ENCODE data around the gene GLI3.

Gene GLI3

DNA sequence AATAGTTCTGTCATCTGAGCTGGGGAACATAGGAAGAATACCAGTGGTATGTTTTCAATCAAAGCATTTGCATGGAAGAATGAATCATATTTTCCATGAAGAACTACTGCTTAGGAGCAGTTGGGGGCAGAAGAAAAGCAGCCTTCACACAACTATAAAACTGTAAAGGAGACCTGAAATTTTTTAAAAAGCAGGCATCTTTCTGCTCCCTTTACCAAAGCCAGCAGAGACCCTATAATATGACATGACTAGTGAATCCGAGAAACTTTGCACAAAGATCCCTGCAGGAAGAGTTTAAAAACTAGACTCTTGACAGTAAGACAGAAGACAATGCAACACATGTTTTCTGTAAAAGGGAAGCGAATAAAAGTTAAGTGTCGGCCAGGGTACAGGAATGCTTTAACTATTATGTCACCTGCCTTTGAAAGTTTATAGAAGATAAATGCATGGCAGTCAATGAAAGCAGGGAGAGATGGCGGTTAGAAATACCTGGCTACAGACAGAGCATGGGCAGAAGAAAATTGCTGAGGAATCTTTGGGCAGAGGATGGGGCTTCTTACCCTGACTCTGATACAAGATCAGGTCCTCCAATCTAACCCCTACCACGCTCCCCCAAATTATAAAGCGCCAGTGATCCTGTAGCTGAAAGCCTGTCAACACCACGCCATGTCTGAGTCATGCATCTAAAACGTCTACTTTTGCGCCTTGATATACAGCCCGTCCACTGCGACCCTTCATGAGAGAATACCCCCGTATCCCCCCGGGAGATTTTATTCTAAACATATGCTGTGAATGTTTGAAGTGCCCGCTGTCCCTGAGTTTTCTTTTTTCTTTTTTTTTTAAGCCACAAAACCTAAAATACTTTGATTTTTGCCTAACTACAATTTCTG, 93.1 kb downstream of the GLI3 start:
- no peak for DNase-seq (ENCODE audit: low read depth)

DNA sequence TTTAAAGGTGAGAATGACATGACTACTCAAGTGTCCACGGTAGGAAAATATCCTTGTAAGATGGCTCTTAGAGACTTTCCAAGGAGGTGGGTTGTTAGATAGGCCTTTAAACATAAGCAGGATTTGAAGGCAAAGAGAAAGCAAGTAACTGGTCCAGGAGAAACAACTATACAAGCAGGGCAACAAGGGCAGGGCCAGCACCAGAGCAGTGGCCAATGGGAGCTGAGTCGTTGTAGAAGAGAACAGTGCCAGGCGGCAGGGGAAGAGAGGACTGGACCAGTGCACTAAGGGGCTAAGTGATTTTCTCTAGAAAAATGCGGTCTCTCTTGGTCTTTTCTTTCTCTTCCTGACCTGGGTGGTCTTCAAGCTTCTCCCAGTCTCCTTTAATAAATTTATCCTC, 94.9 kb downstream of the GLI3 start:
- DNase-seq (ENCODE audit: low read depth): no peak

- no peak for DNase-seq (ENCODE audit: low read depth)
These were observed 97.3 kb downstream of the GLI3 start for GRCh38 chr7:42139751-42140150.

DNA sequence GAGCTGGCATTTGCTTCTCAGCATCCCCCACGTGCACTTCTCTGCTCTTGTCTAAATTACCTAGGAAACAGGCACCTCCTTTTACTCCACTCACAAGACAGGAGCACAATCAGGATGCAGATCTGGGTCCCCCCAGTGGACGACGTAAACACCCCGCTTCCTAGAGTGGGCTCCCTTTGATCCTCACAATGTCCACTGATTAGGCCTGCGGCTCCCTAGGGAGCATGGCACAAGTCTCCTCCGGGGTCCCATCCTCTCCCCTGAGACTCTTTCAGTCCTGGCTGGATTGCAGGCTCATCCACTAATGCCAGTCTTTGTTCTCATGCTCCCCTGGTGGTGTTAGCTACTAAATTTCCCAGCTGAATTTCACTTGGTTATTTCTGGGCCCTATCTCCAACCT, 98.3 kb downstream of the GLI3 start:
- DNase-seq (ENCODE audit: low read depth): no peak

DNA sequence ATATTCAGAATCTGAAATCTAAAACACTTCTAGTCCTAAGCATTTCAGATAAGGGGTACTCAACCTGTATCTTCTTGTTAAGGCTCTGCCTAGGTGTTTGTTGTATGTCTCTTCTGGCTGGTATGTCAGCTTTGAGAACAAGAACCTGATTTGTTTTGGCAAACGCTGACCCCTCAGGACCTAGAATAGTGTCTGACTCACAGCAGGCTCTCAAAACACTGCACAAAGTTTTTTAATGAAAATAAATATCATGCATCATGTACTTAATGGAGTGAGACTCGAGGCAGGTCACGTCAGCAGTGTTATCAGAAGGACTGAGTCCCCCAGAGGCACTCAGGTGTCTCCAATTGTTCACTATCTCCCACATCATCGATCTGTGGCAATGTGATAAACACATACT, 99.1 kb downstream of the GLI3 start:
- DNase-seq (ENCODE audit: low read depth): no peak

- DNase-seq (ENCODE audit: low read depth): no peak
These were observed 99.6 kb downstream of the GLI3 start for GRCh38 chr7:42137431-42137830.

DNA sequence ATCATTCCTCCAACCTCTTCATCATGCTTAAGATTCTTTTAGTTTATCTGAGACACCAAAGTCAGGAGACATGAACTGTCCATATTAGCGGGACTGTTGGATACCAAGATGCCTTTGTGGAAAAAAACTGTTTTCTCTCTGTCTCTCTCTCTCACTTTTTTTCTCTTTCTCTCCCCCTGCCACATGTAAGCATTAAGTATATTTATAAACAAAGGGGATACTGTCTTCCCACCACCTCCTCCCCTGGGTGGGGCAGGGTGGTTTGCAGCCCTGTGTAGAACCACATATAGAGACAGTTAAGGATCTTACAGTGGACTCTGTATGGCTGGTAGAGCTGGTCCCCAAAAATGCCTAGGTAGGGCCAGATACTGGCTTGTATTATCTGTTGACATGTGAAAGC, 101.3 kb downstream of the GLI3 start:
- DNase-seq (ENCODE audit: low read depth): no peak

DNA sequence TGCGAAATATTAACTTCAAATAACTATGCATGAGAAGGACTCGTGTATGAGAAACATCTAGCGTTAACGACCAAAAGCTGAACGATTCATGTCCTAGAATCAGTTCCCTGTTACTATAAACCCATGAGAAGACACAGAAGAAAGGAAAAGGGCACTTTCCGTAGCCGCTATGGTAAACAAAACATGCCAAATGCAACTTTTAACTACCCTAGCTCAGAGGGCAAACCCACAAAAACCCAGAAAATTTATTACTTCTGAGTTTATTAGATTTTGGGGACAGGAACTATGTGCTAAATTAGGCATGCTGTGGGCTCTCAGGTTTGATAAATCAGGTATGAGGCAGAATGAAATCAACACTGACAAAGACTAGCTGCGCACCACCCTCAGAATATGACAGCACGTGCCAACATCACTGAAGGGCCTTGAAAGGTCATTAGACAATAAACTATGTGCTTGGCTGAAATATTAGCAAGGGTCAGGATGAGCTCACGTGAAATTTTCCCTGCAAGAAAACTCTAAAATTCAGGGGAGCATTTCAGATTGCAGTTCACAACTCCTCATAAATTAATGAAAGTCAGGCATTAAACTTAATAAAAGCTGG, 102.6 kb downstream of the GLI3 start:
- DNase-seq (ENCODE audit: low read depth): no peak

GRCh38 chr7:42133321-42133720, 103.7 kb downstream of the GLI3 start:
- no peak for DNase-seq (ENCODE audit: low read depth)

DNA sequence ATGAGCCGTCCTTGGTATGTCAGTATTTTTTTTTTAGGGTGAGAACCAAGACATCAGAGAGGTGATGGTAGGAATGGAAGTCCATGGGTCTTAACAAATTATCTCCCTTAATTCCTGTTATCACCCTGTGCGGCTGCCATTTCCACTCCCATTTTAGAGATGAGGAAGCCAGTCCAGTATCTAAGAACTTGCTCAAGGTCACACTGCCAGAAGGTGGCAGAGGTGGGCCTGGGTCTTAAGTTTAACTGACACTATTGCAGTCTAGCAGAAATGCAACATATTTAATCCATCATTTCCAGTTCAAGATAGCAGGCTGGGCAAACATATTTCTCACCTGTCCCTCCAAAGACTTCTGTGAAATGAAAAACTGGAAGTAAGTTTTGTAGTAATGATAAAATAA, 108.3 kb downstream of the GLI3 start:
- DNase-seq (ENCODE audit: low read depth): no peak

- no peak for DNase-seq (ENCODE audit: low read depth)
These were observed 109.8 kb downstream of the GLI3 start for GRCh38 chr7:42127232-42127622.

- DNase-seq (ENCODE audit: low read depth): no peak
These were observed 110.4 kb downstream of the GLI3 start for GRCh38 chr7:42126475-42127231.

DNA sequence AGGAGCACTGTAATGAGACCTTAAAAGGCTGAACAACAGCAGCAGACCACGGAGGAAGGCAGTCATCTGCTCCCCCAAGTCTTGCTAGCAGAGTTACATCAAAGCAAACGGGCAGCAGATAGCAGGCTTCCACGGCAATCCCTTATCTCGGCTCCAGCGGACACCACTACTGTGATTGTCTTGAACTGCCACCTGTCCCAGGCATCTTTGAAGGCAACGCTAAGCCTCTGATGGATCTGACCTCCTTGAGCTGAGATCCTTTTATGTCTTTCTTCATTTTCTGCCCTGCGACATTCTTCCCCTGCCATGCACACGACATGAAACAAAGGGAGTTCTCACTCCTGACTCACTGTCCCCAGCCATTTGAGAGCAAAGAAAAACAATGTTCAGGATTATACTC, 111.7 kb downstream of the GLI3 start:
- DNase-seq (ENCODE audit: low read depth): no peak

DNA sequence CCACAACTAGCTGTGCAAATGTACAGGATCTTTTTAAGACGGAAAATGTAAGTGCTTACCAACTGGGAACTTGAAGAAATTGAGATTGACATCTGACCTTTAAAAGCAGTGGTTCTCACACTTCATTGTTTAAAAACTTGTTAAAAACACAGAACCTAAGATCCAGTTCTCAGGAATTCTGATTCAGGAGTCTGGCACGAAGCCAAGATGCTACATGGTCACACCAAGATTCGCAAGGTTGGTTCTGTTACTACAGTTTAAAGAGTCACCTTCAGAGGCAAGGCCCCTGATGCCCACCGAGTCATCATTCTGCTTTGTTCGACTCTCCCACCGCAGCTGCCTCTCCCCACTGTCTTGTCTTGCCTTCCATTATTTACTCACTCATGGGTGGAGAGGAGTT, 113.3 kb downstream of the GLI3 start:
- DNase-seq (ENCODE audit: low read depth): no peak

- DNase-seq (ENCODE audit: low read depth): no peak
These were observed 116.8 kb downstream of the GLI3 start for GRCh38 chr7:42120191-42120590.

GRCh38 chr7:42117201-42117600, 119.8 kb downstream of the GLI3 start:
- no peak for DNase-seq (ENCODE audit: low read depth)

DNA sequence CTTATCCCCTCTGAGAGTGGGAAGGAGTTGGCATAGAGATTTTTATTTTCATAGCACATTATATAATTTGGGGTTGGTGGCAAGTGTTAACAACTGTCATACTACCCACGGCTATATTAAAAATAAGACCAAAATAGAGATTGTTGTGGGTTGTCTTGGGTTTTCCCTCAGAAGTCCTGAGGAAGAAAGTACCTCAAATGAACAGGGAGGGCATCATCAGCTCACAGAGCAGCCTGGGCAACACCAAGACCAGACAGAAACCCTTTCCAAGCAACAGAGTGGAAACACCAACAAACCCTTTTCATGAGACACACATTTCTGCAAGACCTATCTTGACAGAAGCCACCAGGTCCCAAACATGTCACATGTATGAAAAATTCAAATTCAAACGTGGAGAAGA, 121.2 kb downstream of the GLI3 start:
- no peak for DNase-seq (ENCODE audit: low read depth)

DNA sequence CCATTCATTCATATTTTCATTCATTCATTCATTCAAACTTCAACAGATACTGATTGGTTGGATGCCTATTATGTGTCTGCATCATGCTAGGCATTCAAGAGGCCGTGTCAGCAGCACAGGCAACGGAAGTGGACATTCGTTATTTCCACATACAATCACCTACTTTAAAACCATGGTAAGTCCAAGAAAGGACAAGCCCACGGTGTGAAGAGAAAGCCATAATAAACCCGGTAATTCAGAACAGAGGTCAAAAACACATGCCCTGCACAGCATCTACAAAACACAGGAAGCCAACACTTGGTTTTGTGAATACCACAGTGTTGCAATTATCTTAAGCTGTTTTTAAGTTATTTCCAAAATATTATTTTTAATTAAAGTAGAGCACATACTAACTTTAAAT, 126.7 kb downstream of the GLI3 start:
- no peak for DNase-seq (ENCODE audit: low read depth)

DNA sequence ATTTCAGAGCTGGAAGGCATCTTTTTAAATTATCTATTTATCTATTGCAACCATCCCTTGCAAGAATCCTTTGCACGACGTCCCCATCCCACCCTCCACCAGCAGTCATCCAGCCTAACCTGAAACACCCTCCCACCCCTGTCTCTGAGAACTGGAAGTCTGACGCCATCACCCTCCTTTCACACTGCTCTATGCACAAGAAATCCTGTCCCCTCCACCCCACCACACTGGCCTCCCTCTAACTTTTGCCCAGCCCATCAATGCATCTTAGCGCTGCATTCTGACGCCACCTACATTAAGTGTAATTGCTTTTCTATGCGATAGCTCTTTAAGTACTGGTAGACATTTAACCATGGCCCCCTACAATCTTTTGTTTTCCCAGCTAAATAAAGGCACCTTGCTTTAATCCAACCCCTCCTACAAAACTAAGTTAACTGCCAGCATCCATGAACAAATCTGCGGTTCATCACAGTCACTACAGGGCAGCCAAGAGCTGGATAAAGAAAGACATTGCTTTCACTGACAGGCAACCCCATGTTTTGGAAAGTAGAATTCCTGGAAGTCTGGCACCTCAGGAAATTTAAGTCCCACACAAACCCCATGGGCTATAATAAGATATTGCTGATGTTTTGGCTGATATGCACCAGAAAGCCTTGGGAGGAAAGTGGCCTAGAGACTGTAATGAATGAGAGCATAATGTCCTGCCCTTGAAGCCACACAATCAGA, 128.0 kb downstream of the GLI3 start:
- no peak for DNase-seq (ENCODE audit: low read depth)

GRCh38 chr7:42107484-42108240, 129.3 kb downstream of the GLI3 start:
- DNase-seq (ENCODE audit: low read depth): no peak

DNA sequence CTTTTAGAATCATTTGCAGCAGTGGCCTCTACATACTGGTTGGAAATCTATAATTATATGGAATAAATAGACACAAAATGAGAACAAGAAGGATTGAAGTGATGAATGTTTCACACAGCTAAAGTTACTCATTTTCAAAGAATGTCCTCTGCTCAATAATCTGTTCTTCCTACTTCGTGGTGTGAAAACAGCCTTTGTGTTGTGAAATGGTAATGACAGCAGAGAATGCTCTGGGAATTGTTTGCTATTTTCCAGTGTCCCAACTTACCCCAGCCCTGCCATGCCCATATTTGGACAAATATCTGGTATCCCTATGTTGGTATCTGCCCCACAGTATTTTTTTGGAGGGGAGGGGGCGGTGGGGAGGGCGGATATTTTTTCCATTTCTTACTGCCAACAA, 130.4 kb downstream of the GLI3 start:
- DNase-seq (ENCODE audit: low read depth): no peak
